Peyer's patch (tissue), 4 donors: ENCODE results near the gene ZBTB16.

Experiments
- CTCF ChIP-seq, 6 experiments: fragments of 450-650 bp in 4 of 6; fragments of 200-600 bp in 2 of 6; sonication (generic) in 1 of 6; IDR thresholded peaks; one replicate each; pipeline ENCODE4 v1.5.1; 2017 to 2019; ENCODE audit warnings: antibody characterized with exemption in 6 of 6, mild to moderate bottlenecking in 3 of 6, moderate library complexity in 1 of 6
- POLR2A ChIP-seq, 2 donors: fragments of 450-650 bp; IDR thresholded peaks; one replicate each; pipeline ENCODE4 v1.5.1; 2017; ENCODE audit warnings: antibody characterized with exemption in 2 of 2, mild to moderate bottlenecking in 2 of 2, moderate library complexity in 2 of 2

DNA sequence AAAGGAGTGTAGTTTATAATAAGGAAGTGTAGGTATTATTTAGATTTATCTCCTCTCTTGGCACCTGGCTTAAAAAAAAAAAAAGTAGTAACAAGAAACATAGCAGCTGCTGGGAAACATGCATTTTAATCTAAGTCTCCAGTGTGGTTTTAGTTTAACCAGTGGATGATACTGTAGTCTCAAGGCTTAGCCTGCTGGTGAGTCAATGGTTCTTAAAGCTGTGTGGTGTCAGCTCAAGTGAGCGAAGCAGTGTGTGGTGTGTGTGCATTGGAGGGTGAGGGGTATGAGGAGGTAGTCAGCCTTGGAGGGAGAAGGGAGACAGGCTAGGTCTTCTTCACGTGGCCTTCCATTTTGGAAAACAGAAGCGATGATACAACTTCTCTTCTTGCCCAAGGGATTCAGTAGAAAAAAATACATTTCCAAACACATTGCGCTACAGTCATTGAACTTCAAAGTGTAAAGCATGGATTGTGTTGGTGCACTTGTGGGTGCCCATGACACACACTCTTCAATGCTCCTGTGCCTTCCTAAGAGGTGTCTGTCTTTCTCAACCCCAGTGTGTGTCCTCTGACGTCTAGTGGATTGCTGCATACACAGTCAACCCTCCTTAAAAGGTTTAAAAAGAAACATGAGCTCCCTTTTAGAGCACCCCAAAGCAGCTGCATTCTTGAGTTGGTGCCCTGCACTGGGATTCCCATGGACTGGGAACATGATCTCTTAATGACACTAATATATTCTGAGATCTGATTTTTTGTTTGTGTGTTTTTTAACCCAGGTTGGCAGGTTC lies 40.1 kb downstream of the ZBTB16 start:
- TF ChIP-seq CTCF (IDR thresholded peaks at IDR 0.05) (no peak), POLR2A (IDR thresholded peaks at IDR 0.05) (no peak)
